MM.1S (cell line): ENCODE data around the gene ZNF324.

ENCODE experiments used
- DNase-seq: peaks from one replicate; pipeline ENCODE4 v3.0.0-alpha.2; 2015
- H2AFZ ChIP-seq: fragments of 300-600 bp; sonication (generic); 2 replicates; pipeline ENCODE4 v1.6.0; 2016; ENCODE audit warnings: antibody characterized with exemption, low read length
- H3F3A ChIP-seq: fragments of 300-600 bp; sonication (generic); 2 replicates; pipeline ENCODE4 v1.6.1; 2016; ENCODE audit warnings: mild to moderate bottlenecking, antibody characterized with exemption, low read length, moderate library complexity, mixed read lengths; ENCODE audit not compliant: insufficient read depth
- H3K27ac ChIP-seq: fragments of 300-600 bp; sonication (generic); 2 replicates; pipeline ENCODE4 v1.5.1; 2016; ENCODE audit warnings: mild to moderate bottlenecking, low read length
- H3K27me3 ChIP-seq: fragments of 300-600 bp; sonication (generic); replicated peaks from 2 replicates; pipeline ENCODE4 v1.6.0; 2016; ENCODE audit warnings: low read length; ENCODE audit not compliant: insufficient read depth
- H3K36me3 ChIP-seq: fragments of 300-600 bp; sonication (generic); replicated peaks from 2 replicates; pipeline ENCODE4 v1.6.1; 2016; ENCODE audit warnings: mild to moderate bottlenecking, low read length, mixed read lengths; ENCODE audit not compliant: insufficient read depth
- H3K4me1 ChIP-seq: fragments of 300-600 bp; sonication (generic); 2 replicates; pipeline ENCODE4 v1.6.1; 2016; ENCODE audit warnings: low read length, mixed read lengths
- H3K4me2 ChIP-seq: fragments of 300-600 bp; sonication (generic); 2 replicates; pipeline ENCODE4 v1.6.0; 2016; ENCODE audit warnings: low read depth, low read length
- H3K4me3 ChIP-seq: fragments of 300-600 bp; sonication (generic); 2 replicates; pipeline ENCODE4 v1.5.1; 2016; ENCODE audit warnings: low read length, mixed read lengths
- H3K79me2 ChIP-seq: fragments of 300-600 bp; sonication (generic); 2 replicates; pipeline ENCODE4 v1.6.1; 2016; ENCODE audit warnings: mixed run types, low read length, mixed read lengths
- H3K9ac ChIP-seq: fragments of 300-600 bp; sonication (generic); 2 replicates; pipeline ENCODE4 v1.6.1; 2016; ENCODE audit warnings: low read length, mixed read lengths
- H3K9me2 ChIP-seq: fragments of 300-600 bp; sonication (generic); replicated peaks from 2 replicates; pipeline ENCODE4 v1.6.1; 2016; ENCODE audit warnings: mild to moderate bottlenecking, low read length, mixed read lengths; ENCODE audit not compliant: insufficient read depth
- H3K9me3 ChIP-seq: fragments of 300-600 bp; sonication (generic); replicated peaks from 2 replicates; pipeline ENCODE4 v1.6.1; 2016; ENCODE audit warnings: mild to moderate bottlenecking, low read length, mixed read lengths; ENCODE audit not compliant: insufficient read depth
- H4K20me1 ChIP-seq: fragments of 300-600 bp; sonication (generic); 2 replicates; pipeline ENCODE4 v1.6.1; 2016; ENCODE audit warnings: mild to moderate bottlenecking, low read length, moderate library complexity, mixed read lengths; ENCODE audit not compliant: insufficient read depth
- EZH2 ChIP-seq: fragments of 300-600 bp; sonication (generic); optimal IDR thresholded peaks from 2 replicates; pipeline ENCODE3; 2017; ENCODE audit warnings: low read depth, mild to moderate bottlenecking, antibody characterized with exemption, low read length, mixed read lengths
- EZH2phosphoT487 ChIP-seq: fragments of 300-600 bp; sonication (generic); IDR thresholded peaks from 2 replicates; pipeline ENCODE4 v1.6.1; 2018; ENCODE audit warnings: antibody characterized with exemption, low read length
- TF ChIP-seq, protein P1 (sequence below): fragments of 300-600 bp; sonication (generic); IDR thresholded peaks from 2 replicates; pipeline ENCODE4 v1.5.1; 2016; ENCODE audit warnings: antibody characterized with exemption, low read length, mixed read lengths

The ZNF324 gene

DNA sequence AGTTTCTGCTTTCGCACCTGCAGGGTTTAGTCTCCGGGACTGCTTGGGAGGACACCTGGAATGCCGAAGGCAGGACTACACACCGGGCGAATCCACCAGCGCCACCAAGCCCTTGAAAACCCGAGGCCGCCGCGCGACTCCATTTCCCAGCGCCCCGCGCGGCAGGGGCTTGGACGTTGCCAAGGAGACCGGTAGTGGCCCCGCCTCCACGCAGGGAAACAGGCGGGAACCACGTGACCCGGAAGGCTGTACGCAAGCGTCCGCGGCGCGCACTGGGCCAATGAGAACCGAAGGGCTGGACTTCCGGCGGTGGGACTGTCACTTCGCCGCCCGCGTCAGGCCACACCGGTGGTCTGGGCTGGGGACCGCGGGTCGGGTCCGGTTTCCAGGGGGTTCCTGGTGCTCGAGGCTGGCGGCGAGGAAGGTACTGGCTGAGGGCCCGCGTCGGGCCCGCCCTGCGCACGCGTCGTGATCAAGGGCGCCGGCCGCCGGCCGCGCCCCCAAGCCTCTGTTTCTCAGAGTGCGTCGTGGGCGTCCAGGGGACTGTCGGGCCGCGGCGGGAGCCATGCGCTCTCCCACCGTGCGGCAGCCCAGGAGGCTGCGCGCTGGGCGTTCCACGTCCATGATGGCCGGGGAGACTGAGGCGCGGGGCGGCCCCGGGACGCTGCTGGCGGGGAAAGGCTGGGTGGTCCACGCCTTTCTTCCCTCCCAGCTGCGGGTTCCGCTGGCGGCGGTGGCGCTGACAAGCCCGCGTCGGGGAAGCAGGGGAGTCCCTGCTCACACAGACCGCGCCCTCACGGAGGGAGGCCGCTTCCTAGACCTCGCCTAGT is at the start of gene ZNF324:
TSS of gene ZNF324 (plus strand) at position 321 of the 830 bp plus-strand sequence. CDS start 2,106 bp downstream, outside the sequence.
- peak within 1 kb of the TSS; percentile 91 for H2AFZ ChIP-seq
- no peaks in the 10 kb centered on the region for H3K9me2 ChIP-seq
- H3K4me2 ChIP-seq: peak within 1 kb of the TSS; percentile 89
- H3F3A ChIP-seq: no peaks in the 10 kb centered on the region
- peak within 1 kb of the TSS; percentile 93 for H3K4me3 ChIP-seq
- H3K27ac ChIP-seq: peak within 1 kb of the TSS; percentile 57; the same call in 1 of the 2 replicates
- H3K27me3 ChIP-seq: no peaks in the 10 kb centered on the region; the same call in 1 of the 2 replicates
- no peaks in the 10 kb centered on the region for H3K4me1 ChIP-seq
- peak; percentile 98 for DNase-seq
- H3K9me3 ChIP-seq: no peaks in the 10 kb centered on the region
- no peaks in the 10 kb centered on the region for H4K20me1 ChIP-seq
- TF ChIP-seq EZH2phosphoT487 (no peak), EZH2 (no peak)
- TF ChIP-seq, protein P1, sequence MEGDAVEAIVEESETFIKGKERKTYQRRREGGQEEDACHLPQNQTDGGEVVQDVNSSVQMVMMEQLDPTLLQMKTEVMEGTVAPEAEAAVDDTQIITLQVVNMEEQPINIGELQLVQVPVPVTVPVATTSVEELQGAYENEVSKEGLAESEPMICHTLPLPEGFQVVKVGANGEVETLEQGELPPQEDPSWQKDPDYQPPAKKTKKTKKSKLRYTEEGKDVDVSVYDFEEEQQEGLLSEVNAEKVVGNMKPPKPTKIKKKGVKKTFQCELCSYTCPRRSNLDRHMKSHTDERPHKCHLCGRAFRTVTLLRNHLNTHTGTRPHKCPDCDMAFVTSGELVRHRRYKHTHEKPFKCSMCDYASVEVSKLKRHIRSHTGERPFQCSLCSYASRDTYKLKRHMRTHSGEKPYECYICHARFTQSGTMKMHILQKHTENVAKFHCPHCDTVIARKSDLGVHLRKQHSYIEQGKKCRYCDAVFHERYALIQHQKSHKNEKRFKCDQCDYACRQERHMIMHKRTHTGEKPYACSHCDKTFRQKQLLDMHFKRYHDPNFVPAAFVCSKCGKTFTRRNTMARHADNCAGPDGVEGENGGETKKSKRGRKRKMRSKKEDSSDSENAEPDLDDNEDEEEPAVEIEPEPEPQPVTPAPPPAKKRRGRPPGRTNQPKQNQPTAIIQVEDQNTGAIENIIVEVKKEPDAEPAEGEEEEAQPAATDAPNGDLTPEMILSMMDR: no peak
- H3K9ac ChIP-seq: peak within 1 kb of the TSS; percentile 93
- H3K36me3 ChIP-seq: 0 out of 2 replicates have a peak, but pooled peaks cover 3% of the 10 kb centered on the region
- H3K79me2 ChIP-seq: peaks cover 26% of the 10 kb centered on the region

DNA sequence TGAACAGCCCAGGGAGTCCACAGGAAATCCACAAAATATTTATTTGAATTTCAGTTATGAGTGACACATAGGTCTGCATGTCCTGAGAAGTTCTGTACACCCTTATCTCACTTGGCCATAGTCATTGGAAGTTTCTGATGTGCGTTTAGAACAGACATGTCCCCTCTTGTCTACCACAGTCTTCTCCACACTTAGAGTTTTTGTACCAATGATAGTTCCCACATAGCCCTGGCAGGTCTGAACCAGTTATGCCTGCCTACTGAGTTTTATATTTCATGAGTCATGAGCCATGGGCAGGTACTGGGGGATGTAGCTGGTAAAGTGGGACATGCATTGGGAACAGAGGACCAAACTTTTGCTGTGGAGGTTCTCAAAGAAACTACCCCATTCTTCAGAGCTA is 38.3 kb upstream of the ZNF324 start:
- Histone ChIP-seq H3K4me2 (no peak overlapping the region), H3K9ac (no peak overlapping the region), H3K4me3 (no peak overlapping the region), H3K27ac (no peak overlapping the region), H3K9me2 (no peaks in the 10 kb centered on the region), H3K79me2 (no peaks in the 10 kb centered on the region), H2AFZ (no peak overlapping the region), H3F3A (no peaks in the 10 kb centered on the region), H3K4me1 (no peaks in the 10 kb centered on the region), H4K20me1 (no peaks in the 10 kb centered on the region), H3K36me3 (no peaks in the 10 kb centered on the region), H3K9me3 (no peaks in the 10 kb centered on the region), H3K27me3 (no peaks in the 10 kb centered on the region)
- DNase-seq: no peak
- TF ChIP-seq, protein P1: no peak
- TF ChIP-seq EZH2phosphoT487 (no peak), EZH2 (no peak)

DNA sequence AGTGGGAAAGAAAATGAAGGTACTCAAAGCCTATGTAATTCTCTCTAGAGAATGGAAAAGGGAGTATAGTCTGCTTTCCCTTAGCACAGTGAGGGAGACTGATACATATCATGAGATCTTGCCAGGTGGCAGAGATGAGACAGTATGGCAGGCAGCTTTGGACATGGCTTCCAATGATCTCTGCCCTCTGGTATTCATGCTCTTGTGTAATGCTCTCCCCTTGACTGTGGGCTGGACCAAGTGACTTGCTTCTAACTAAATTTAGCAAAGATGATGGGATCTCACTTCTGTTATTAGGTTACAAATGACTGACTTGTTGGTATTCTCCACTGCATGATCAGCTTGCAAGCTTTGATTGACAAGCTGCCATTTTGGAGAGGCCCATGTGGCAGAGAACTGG is 37.1 kb upstream of the ZNF324 start:
- Histone ChIP-seq H3F3A (no peaks in the 10 kb centered on the region), H3K4me3 (no peak overlapping the region), H3K4me2 (no peak overlapping the region), H3K79me2 (no peaks in the 10 kb centered on the region), H3K9ac (no peak overlapping the region), H3K27ac (no peak overlapping the region), H3K9me3 (no peaks in the 10 kb centered on the region), H3K36me3 (no peaks in the 10 kb centered on the region), H3K9me2 (no peaks in the 10 kb centered on the region), H3K27me3 (no peaks in the 10 kb centered on the region), H3K4me1 (no peaks in the 10 kb centered on the region), H2AFZ (no peak overlapping the region), H4K20me1 (no peaks in the 10 kb centered on the region)
- DNase-seq: no peak
- TF ChIP-seq EZH2phosphoT487 (no peak), EZH2 (no peak)
- TF ChIP-seq, protein P1: no peak
